Measurements from ENCODE around the gene MT1A. TPM values are rescaled to one million over a fixed set of nuclear protein-coding genes. Genes with fewer than 3 reads are reported as not detected.
"Not testable (repeated sequence)": the region's sequence is repeated elsewhere in the genome, so short reads cannot be mapped to it uniquely, and the experiment has no call there.

Gene MT1A
- total and polyA plus RNA-seq, 5 donors from 2014 or later: not detected

DNA sequence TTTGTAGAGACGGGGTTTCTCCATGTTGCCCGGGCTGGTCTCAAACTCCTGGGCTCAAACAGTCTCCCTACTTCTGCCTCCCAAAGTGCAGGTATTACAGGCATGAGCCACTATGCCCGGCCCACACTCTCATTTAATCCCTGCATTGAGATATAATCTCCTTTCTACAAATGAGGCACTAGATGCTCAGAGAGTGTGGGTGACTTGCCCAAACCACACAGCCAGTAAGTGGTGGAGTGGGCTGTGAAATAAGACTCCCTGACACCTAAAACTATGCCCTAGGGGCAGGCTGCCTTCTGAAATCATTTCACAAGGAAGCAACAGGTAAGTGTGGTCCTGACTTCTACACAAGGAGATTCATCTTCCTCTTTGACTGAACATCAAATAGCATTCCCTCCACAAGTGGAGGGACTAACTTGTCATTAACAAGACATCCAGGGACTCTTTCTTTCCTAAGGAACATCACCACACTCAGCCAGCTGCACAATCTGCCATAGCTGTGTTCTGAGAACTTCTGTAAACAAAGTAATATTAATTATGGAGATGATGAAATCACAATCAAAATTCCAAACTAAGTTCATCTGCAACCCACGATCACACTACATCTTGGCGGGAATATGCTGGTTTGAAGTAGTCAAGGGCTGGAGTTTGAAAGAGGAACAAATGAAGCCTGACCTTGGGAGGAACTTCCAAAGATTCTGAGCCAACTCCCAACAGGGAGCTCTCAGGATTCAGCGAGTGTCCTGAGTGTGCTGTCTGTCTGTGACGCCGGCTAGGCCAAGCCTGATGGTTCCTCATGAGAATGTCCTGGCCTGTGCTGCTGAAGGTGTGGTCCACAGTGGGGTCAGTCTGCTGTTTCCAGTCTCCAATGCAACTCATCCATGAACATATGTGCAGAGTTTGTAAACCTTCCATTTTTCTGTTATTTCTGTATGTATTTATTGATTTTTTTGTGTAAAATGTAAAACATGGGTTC lies 27.1 kb downstream of the MT1A start:
- Mint-ChIP-seq H3K4me3 (peak overlapping the region in 1 of 4 donors; percentile 11), H3K36me3 (peaks cover 19% of the 10 kb centered on the region), H3K4me1 (peaks cover 0 to 47% (median 22%) of the 10 kb centered on the region in 4 donors), H3K27me3 (peaks cover 50% of the 10 kb centered on the region)
- not testable (repeated sequence) for H3K4me3 ChIP-seq (ENCODE audit: low read depth, low read length); H3K36me3 ChIP-seq (ENCODE audit: control insufficient read depth, insufficient read depth, low read length); DNase-seq; H3K9me3 Mint-ChIP-seq; H3K9me3 ChIP-seq (ENCODE audit: control insufficient read depth in 2 of 2, low read length in 2 of 2); ATAC-seq (ENCODE audit: low read depth in 2 of 2); H3K27ac Mint-ChIP-seq; H3K27ac ChIP-seq (ENCODE audit: insufficient read depth, low read length, poor library complexity, severe bottlenecking)
- H3K4me1 ChIP-seq (ENCODE audit: control insufficient read depth, insufficient read depth, low read length, poor library complexity, severe bottlenecking): peaks cover 29% of the 10 kb centered on the region
- peaks cover 21% of the 10 kb centered on the region for H3K27me3 ChIP-seq (ENCODE audit: control insufficient read depth, insufficient read depth, low read length)

DNA sequence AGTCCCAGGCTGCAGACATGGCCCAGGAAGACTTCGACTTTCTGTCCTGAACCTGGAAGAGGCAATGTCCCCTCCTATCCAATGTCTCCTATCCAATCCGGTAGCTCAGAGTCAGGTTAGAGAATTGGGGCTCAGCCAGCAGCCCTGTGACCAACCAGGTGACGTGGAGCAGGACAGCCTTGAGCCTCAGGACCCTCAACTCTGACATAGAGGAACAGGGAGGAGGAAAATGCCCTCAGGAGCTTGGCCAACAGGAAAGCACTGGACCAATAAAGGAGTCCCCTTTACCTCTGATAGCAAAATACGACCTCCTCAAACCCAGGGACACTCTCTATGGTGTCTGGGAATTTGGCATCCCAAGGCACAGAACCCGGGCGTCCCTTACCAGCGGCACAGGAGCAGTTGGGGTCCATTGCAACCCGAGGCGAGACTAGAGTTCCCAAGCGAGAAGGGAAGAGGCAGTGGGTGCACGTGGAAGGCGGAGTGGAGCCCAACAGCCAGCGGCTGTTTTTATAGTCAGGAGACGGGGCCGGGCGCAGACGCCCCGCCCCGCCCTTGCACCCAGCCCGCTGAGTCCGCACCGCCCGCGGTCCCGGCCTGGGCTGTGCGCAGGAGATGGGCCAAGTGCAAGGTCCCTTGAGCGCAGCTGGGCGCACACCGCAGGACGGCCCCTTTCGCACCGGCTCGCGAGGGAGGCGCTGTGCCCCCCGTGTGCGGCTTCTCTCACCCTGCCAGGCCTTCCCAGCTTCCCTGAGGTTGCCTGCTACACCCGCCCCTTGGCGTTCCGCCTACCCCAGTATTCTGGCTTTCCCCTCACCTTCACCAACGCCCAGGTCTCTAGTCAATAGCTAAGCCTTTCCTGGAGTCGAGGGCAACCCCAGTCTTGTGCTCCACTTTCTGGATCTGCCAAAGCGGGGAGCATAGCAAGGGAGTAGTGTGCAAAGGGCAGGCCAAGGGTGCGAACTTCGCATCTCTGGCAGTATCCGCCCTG lies 29.4 kb downstream of the MT1A start, which contains the start of gene MT1G:
TSS of gene MT1G (minus strand) at position 485 of the 991 bp plus-strand sequence. CDS start at position 413, 72 bp downstream.
- peaks cover 14% of the 10 kb centered on the region for H3K36me3 Mint-ChIP-seq
- DNase-seq (peak in 1 of 3 donors; percentile 60), ATAC-seq (ENCODE audit: low read depth in 2 of 2) (peak in 1 of 2 donors; percentile 51)
- peak within 1 kb of the TSS in 2 of 4 donors; percentile 35 to 46 for H3K4me3 Mint-ChIP-seq
- H3K4me1 Mint-ChIP-seq: peaks cover 0 to 30% (median 8%) of the 10 kb centered on the region in 4 donors
- H3K27ac Mint-ChIP-seq: no peak within 1 kb of the TSS
- Histone ChIP-seq H3K27me3 (ENCODE audit: control insufficient read depth, insufficient read depth, low read length) (peaks cover 35% of the 10 kb centered on the region), H3K4me3 (ENCODE audit: low read depth, low read length) (no peak within 1 kb of the TSS), H3K36me3 (ENCODE audit: control insufficient read depth, insufficient read depth, low read length) (no peaks in the 10 kb centered on the region), H3K27ac (ENCODE audit: insufficient read depth, low read length, poor library complexity, severe bottlenecking) (no peak within 1 kb of the TSS), H3K4me1 (ENCODE audit: control insufficient read depth, insufficient read depth, low read length, poor library complexity, severe bottlenecking) (peaks cover 22% of the 10 kb centered on the region), H3K9me3 (ENCODE audit: control insufficient read depth in 2 of 2, low read length in 2 of 2) (no peaks in the 10 kb centered on the region)
- H3K27me3 Mint-ChIP-seq: peaks cover 64% of the 10 kb centered on the region
- H3K9me3 Mint-ChIP-seq: peaks cover 0 to 1% (median 0%) of the 10 kb centered on the region in 7 donors

DNA sequence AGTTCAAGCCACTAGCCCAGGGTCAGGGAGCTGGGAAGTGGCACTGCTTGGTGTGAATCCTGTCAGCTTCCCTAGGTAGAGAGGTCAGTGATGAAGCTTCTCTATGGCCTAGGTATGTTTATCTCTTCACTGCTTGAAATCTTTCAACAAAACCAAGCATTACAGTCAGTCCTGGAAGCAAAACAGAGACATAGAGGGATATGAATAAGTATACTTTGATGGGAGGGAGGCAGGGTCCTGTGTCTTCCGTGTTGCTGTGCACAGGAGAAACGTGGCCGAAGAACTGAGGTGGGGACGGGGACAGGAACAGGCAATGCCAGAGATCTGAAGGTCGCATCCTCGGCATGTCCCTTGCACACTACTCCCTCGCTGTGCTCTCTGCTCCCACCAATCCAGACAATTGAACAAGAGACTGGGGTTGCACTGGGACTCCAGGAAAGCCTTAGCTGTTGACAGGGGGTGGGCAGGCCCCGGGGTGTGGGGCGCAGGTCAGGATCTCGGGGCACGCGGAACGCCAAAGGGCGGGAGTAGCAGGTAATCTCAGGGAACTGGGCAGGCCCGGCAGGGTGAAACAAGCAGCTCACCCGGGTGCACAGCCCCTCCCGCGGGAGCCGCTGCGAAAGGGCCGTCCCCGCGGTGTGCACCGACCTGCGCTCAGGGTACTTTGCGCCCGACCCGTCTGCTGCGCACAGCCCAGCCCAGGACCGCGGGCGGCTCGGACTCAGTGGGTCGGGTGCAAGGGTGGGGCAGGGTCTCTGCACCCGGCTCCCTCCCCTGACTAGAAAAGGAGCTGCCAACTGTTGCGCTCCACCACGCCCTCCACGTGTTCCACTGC lies 30.8 kb downstream of the MT1A start, which contains the start of gene MT1H:
TSS of gene MT1H (plus strand) at position 810 of the 835 bp plus-strand sequence. CDS start 71 bp downstream, outside the sequence.
- Mint-ChIP-seq H3K9me3 (peaks cover 0 to 1% (median 0%) of the 10 kb centered on the region in 7 donors), H3K36me3 (peaks cover 14% of the 10 kb centered on the region), H3K4me3 (peak within 1 kb of the TSS in 3 of 4 donors; percentile 45 to 65 (median 59)), H3K27ac (peak within 1 kb of the TSS in 1 of 3 donors; percentile 86), H3K4me1 (peaks cover 0 to 26% (median 8%) of the 10 kb centered on the region in 4 donors), H3K27me3 (peaks cover 68% of the 10 kb centered on the region)
- ATAC-seq (ENCODE audit: low read depth in 2 of 2): peak; percentile 22 to 24
- Histone ChIP-seq H3K36me3 (ENCODE audit: control insufficient read depth, insufficient read depth, low read length) (no peaks in the 10 kb centered on the region), H3K4me1 (ENCODE audit: control insufficient read depth, insufficient read depth, low read length, poor library complexity, severe bottlenecking) (peaks cover 15% of the 10 kb centered on the region), H3K4me3 (ENCODE audit: low read depth, low read length) (no peak within 1 kb of the TSS), H3K27me3 (ENCODE audit: control insufficient read depth, insufficient read depth, low read length) (peaks cover 37% of the 10 kb centered on the region), H3K9me3 (ENCODE audit: control insufficient read depth in 2 of 2, low read length in 2 of 2) (no peaks in the 10 kb centered on the region), H3K27ac (ENCODE audit: insufficient read depth, low read length, poor library complexity, severe bottlenecking) (no peak within 1 kb of the TSS)
- DNase-seq: peak in 1 of 3 donors; percentile 30

DNA sequence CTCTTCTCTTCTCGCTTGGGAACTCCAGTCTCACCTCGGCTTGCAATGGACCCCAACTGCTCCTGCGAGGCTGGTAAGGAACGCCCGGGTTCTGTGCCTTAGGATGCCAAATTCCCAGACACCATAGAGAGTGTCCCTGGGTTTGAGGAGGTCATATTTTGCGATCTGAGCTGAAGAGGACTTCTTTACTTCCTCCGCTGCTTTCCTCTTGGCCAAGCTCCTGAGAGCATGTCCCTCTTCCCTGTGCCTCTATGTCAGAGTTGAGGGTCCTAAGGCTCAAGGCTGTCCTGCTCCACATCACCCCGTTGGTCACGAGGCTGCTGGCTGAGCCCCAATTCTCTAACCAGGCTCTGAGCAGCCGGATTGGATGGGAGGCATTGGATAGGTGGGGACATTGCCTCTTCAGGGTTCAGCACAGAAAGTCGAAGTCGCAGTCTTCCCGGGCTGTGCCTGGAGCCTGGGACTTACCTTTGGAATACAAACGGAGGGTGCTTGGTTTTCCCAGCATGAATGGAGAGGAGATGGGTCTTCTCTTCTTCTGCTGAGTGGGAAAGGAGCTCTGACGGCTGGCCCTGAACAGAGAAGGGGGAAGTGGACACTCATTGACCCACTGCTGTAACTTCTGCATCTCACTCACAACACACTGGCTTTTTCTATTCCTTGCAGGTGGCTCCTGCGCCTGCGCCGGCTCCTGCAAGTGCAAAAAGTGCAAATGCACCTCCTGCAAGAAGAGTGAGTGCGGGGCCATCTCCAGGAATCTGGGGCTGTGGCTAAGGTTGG lies 31.6 kb downstream of the MT1A start:
- peaks cover 15% of the 10 kb centered on the region for H3K4me1 ChIP-seq (ENCODE audit: control insufficient read depth, insufficient read depth, low read length, poor library complexity, severe bottlenecking)
- H3K4me3 ChIP-seq (ENCODE audit: low read depth, low read length): no peak overlapping the region
- DNase-seq (no peak), ATAC-seq (ENCODE audit: low read depth in 2 of 2) (no peak)
- H3K9me3 Mint-ChIP-seq: peaks cover 0 to 1% (median 0%) of the 10 kb centered on the region in 7 donors
- no peaks in the 10 kb centered on the region for H3K9me3 ChIP-seq (ENCODE audit: control insufficient read depth in 2 of 2, low read length in 2 of 2)
- peaks cover 14% of the 10 kb centered on the region for H3K36me3 Mint-ChIP-seq
- H3K4me3 Mint-ChIP-seq: peak overlapping the region in 3 of 4 donors; percentile 45 to 65 (median 59)
- no peaks in the 10 kb centered on the region for H3K36me3 ChIP-seq (ENCODE audit: control insufficient read depth, insufficient read depth, low read length)
- H3K27me3 Mint-ChIP-seq: peaks cover 67% of the 10 kb centered on the region
- peaks cover 37% of the 10 kb centered on the region for H3K27me3 ChIP-seq (ENCODE audit: control insufficient read depth, insufficient read depth, low read length)
- no peak overlapping the region for H3K27ac ChIP-seq (ENCODE audit: insufficient read depth, low read length, poor library complexity, severe bottlenecking)
- peaks cover 0 to 31% (median 9%) of the 10 kb centered on the region in 4 donors for H3K4me1 Mint-ChIP-seq
- peak overlapping the region in 1 of 3 donors; percentile 86 for H3K27ac Mint-ChIP-seq

DNA sequence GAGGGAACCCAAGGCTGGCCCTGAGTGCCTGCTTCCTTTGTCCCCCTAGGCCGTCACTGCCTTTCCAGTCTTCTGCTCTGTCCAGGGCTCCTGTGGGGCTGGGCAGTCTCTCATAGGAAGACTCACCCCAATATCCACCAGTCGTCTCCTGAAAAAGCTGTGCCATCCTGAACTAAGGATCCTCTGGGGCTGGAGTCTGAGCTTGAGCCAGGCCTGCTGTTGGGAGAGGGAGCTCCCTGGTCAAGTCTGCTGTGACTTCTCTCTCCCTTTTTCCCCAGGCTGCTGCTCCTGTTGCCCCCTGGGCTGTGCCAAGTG lies 32.1 kb downstream of the MT1A start:
- H3K9me3 Mint-ChIP-seq: peaks cover 0 to 1% (median 0%) of the 10 kb centered on the region in 7 donors
- Histone ChIP-seq H3K4me3 (ENCODE audit: low read depth, low read length) (no peak overlapping the region), H3K27ac (ENCODE audit: insufficient read depth, low read length, poor library complexity, severe bottlenecking) (no peak overlapping the region), H3K9me3 (ENCODE audit: control insufficient read depth in 2 of 2, low read length in 2 of 2) (no peaks in the 10 kb centered on the region), H3K36me3 (ENCODE audit: control insufficient read depth, insufficient read depth, low read length) (no peaks in the 10 kb centered on the region), H3K4me1 (ENCODE audit: control insufficient read depth, insufficient read depth, low read length, poor library complexity, severe bottlenecking) (peaks cover 15% of the 10 kb centered on the region), H3K27me3 (ENCODE audit: control insufficient read depth, insufficient read depth, low read length) (peaks cover 37% of the 10 kb centered on the region)
- no peak overlapping the region for H3K27ac Mint-ChIP-seq
- DNase-seq (no peak), ATAC-seq (ENCODE audit: low read depth in 2 of 2) (no peak)
- peaks cover 0 to 37% (median 11%) of the 10 kb centered on the region in 4 donors for H3K4me1 Mint-ChIP-seq
- H3K27me3 Mint-ChIP-seq: peaks cover 72% of the 10 kb centered on the region
- no peak overlapping the region for H3K4me3 Mint-ChIP-seq
- H3K36me3 Mint-ChIP-seq: peaks cover 10% of the 10 kb centered on the region

DNA sequence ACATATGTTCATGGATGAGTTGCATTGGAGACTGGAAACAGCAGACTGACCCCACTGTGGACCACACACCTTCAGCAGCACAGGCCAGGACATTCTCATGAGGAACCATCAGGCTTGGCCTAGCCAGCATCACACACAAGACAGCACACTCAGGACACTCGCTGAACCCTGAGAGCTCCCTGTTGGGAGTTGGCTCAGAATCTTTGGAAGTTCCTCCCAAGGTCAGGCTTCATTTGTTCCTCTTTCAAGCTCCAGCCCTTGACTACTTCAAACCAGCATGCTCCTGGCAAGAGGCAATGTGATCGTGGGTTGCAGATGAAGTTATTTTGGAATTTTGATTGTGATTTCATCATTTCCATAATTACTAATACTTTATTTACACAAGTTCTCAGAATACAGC lies 33.2 kb downstream of the MT1A start:
- not testable (repeated sequence) for H3K9me3 Mint-ChIP-seq; H3K4me3 Mint-ChIP-seq; H3K27ac ChIP-seq (ENCODE audit: insufficient read depth, low read length, poor library complexity, severe bottlenecking); H3K36me3 Mint-ChIP-seq; H3K4me3 ChIP-seq (ENCODE audit: low read depth, low read length); DNase-seq; ATAC-seq (ENCODE audit: low read depth in 2 of 2); H3K27ac Mint-ChIP-seq; H3K9me3 ChIP-seq (ENCODE audit: control insufficient read depth in 2 of 2, low read length in 2 of 2); H3K36me3 ChIP-seq (ENCODE audit: control insufficient read depth, insufficient read depth, low read length)
- Mint-ChIP-seq H3K4me1 (peaks cover 0 to 46% (median 13%) of the 10 kb centered on the region in 4 donors), H3K27me3 (peaks cover 76% of the 10 kb centered on the region)
- peaks cover 37% of the 10 kb centered on the region for H3K27me3 ChIP-seq (ENCODE audit: control insufficient read depth, insufficient read depth, low read length)
- peaks cover 21% of the 10 kb centered on the region for H3K4me1 ChIP-seq (ENCODE audit: control insufficient read depth, insufficient read depth, low read length, poor library complexity, severe bottlenecking)

Data from CD4-positive, CD25-positive, alpha-beta regulatory T cell (primary cell).